CD4-positive, CD25-positive, alpha-beta regulatory T cell (primary cell): ENCODE results near the gene C15orf62. TPM values are rescaled to one million over a fixed set of nuclear protein-coding genes. Genes with fewer than 3 reads are reported as not detected.

Experiments
- ATAC-seq, 2 donors: fragments of 150-1000 bp; cut with Tn5 transposase; one replicate each; pipeline ENCODE4 v1.10.0; 2021; ENCODE audit warnings: low read depth in 2 of 2, moderate number of reproducible peaks in 2 of 2, moderate library complexity in 1 of 2
- DNase-seq, 3 donors: peaks; one replicate each; pipeline versions ENCODE4 v3.0.0 to v3.0.0-alpha.2; 2012 to 2022; ENCODE audit warnings: mixed read lengths in 1 of 3
- H3K27ac ChIP-seq: one replicate; pipeline ENCODE4 v1.7.0; 2013; ENCODE audit warnings: mild to moderate bottlenecking, low read length; ENCODE audit not compliant: insufficient read depth, poor library complexity, severe bottlenecking
- H3K27me3 ChIP-seq: one replicate; pipeline ENCODE4 v1.7.0; 2013; ENCODE audit warnings: low read length; ENCODE audit not compliant: control insufficient read depth, insufficient read depth
- H3K36me3 ChIP-seq: one replicate; pipeline ENCODE4 v1.7.0; 2013; ENCODE audit warnings: mild to moderate bottlenecking, low read length, moderate library complexity; ENCODE audit not compliant: control insufficient read depth, insufficient read depth
- H3K4me1 ChIP-seq: 2 replicates; pipeline ENCODE4 v1.7.0; 2013; ENCODE audit warnings: mild to moderate bottlenecking, low read length; ENCODE audit not compliant: insufficient read depth, control insufficient read depth, poor library complexity, severe bottlenecking
- H3K4me3 ChIP-seq: one replicate; pipeline ENCODE4 v1.7.0; 2013; ENCODE audit warnings: low read depth, mild to moderate bottlenecking, low read length, moderate library complexity
- H3K9me3 ChIP-seq, 2 experiments: 1 replicate in 1 of 2; 2 replicates in 1 of 2; pipeline ENCODE4 v1.7.0; 2013; ENCODE audit warnings: low read length in 2 of 2, mild to moderate bottlenecking in 1 of 2, moderate library complexity in 1 of 2; ENCODE audit not compliant: control insufficient read depth in 2 of 2
- H3K27ac Mint-ChIP-seq, 3 donors: one replicate each; pipeline ENCODE4 v1.8.0; 2020 to 2022; ENCODE audit warnings: mild to moderate bottlenecking in 3 of 3, mixed read lengths in 3 of 3, moderate library complexity in 2 of 3
- H3K27me3 Mint-ChIP-seq: one replicate; pipeline ENCODE4 v1.8.0; 2022; ENCODE audit warnings: mild to moderate bottlenecking, mixed read lengths
- H3K36me3 Mint-ChIP-seq: one replicate; pipeline ENCODE4 v1.8.0; 2020; ENCODE audit warnings: mixed read lengths
- H3K4me1 Mint-ChIP-seq, 4 donors: one replicate each; pipeline ENCODE4 v1.8.0; 2020 to 2022; ENCODE audit warnings: mixed read lengths in 4 of 4, mild to moderate bottlenecking in 1 of 4
- H3K4me3 Mint-ChIP-seq, 4 donors: one replicate each; pipeline ENCODE4 v1.8.0; 2020 to 2022; ENCODE audit warnings: mild to moderate bottlenecking in 4 of 4, mixed read lengths in 4 of 4, moderate library complexity in 3 of 4
- H3K9me3 Mint-ChIP-seq, 7 donors: one replicate each; pipeline ENCODE4 v1.8.0; 2020 to 2022; ENCODE audit warnings: mixed read lengths in 7 of 7, mild to moderate bottlenecking in 3 of 7, moderate library complexity in 2 of 7
- polyA plus RNA-seq, 4 donors: library from polyadenylated mRNA; unstranded; fragments of 300-500 nt; fragmentation: Illumina TruSeq; gene quantifications; one replicate each; pipeline ENCODE4 v1.2.3, GENCODE V29; 2021
- total RNA-seq: library from RNA; stranded (reverse); gene quantifications from one replicate; pipeline ENCODE4 v1.2.3, GENCODE V29; 2022

Gene C15orf62
- total and polyA plus RNA-seq, 5 donors from 2014 or later: 0.17 to 1.9 (median 0.30) TPM; not detected in 1

GRCh38 chr15:40799523-40799922 is 29.7 kb downstream of the C15orf62 start:
- peaks cover 32% of the 10 kb centered on the region for H3K36me3 Mint-ChIP-seq
- Histone ChIP-seq H3K4me3 (no peak overlapping the region), H3K9me3 (no peaks in the 10 kb centered on the region), H3K27me3 (no peaks in the 10 kb centered on the region), H3K27ac (no peak overlapping the region), H3K4me1 (no peaks in the 10 kb centered on the region), H3K36me3 (peaks cover 10% of the 10 kb centered on the region)
- peaks cover 19 to 47% (median 33%) of the 10 kb centered on the region in 4 donors for H3K4me1 Mint-ChIP-seq
- ATAC-seq (no peak), DNase-seq (no peak)
- no peak overlapping the region for H3K4me3 Mint-ChIP-seq
- H3K9me3 Mint-ChIP-seq: no peaks in the 10 kb centered on the region
- H3K27me3 Mint-ChIP-seq: no peaks in the 10 kb centered on the region
- peak overlapping the region in 1 of 3 donors; percentile 58 for H3K27ac Mint-ChIP-seq

- no peaks in the 10 kb centered on the region for H3K27me3 Mint-ChIP-seq
- Histone ChIP-seq H3K4me1 (peaks cover 13% of the 10 kb centered on the region), H3K27ac (no peak overlapping the region), H3K36me3 (peaks cover 6% of the 10 kb centered on the region), H3K27me3 (no peaks in the 10 kb centered on the region), H3K9me3 (no peaks in the 10 kb centered on the region), H3K4me3 (no peak overlapping the region)
- peak overlapping the region in 1 of 3 donors; percentile 67 for H3K27ac Mint-ChIP-seq
- no peaks in the 10 kb centered on the region for H3K9me3 Mint-ChIP-seq
- ATAC-seq (no peak), DNase-seq (no peak)
- H3K36me3 Mint-ChIP-seq: peaks cover 24% of the 10 kb centered on the region
- H3K4me3 Mint-ChIP-seq: peak overlapping the region in 1 of 4 donors; percentile 42
- peaks cover 14 to 55% (median 34%) of the 10 kb centered on the region in 4 donors for H3K4me1 Mint-ChIP-seq
Observed at GRCh38 chr15:40803076-40803475, 33.3 kb downstream of the C15orf62 start.

- DNase-seq (no peak), ATAC-seq (no peak)
- Histone ChIP-seq H3K27ac (no peak overlapping the region), H3K4me3 (no peak overlapping the region), H3K9me3 (no peaks in the 10 kb centered on the region), H3K4me1 (peaks cover 16% of the 10 kb centered on the region), H3K27me3 (no peaks in the 10 kb centered on the region), H3K36me3 (peaks cover 1% of the 10 kb centered on the region)
- Mint-ChIP-seq H3K4me1 (peaks cover 9 to 56% (median 34%) of the 10 kb centered on the region in 4 donors), H3K9me3 (no peaks in the 10 kb centered on the region), H3K27me3 (no peaks in the 10 kb centered on the region), H3K4me3 (peak overlapping the region in 2 of 4 donors; percentile 42 to 43), H3K27ac (peak overlapping the region in 2 of 3 donors; percentile 51 to 67), H3K36me3 (peaks cover 20% of the 10 kb centered on the region)
Observed at GRCh38 chr15:40803688-40804087, 33.9 kb downstream of the C15orf62 start.

DNA sequence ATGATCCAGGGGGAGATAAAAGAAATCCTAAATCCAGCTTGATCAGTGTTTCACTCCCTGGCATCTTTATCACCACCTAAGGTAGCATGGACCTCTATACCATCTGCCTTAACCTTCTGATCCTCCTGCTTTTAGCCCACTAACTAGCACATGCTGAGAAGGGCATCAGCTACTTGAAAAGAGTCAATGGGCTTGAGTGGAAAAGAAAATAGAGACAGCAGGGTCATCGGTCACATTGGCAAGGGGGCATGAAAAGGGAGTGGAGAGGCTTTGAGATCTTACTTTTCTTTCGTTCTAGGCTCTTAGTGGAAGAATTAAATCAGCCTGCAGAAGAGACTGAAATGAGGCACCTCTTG is 36.9 kb downstream of the C15orf62 start:
- H3K9me3 ChIP-seq: no peaks in the 10 kb centered on the region
- H3K4me3 ChIP-seq: peak overlapping the region; percentile 93
- H3K4me1 ChIP-seq: peaks cover 16% of the 10 kb centered on the region
- no peaks in the 10 kb centered on the region for H3K27me3 ChIP-seq
- H3K27ac ChIP-seq: peak overlapping the region; percentile 94
- ATAC-seq (no peak), DNase-seq (no peak)
- H3K4me1 Mint-ChIP-seq: peaks cover 5 to 43% (median 25%) of the 10 kb centered on the region in 4 donors
- H3K36me3 ChIP-seq: peaks cover 9% of the 10 kb centered on the region
- H3K36me3 Mint-ChIP-seq: peaks cover 18% of the 10 kb centered on the region
- H3K27me3 Mint-ChIP-seq: no peaks in the 10 kb centered on the region
- peak overlapping the region; percentile 97 to 100 (median 98) for H3K4me3 Mint-ChIP-seq
- H3K27ac Mint-ChIP-seq: peak overlapping the region; percentile 96 to 99 (median 99)
- no peaks in the 10 kb centered on the region for H3K9me3 Mint-ChIP-seq

- ATAC-seq: peak; percentile 98 to 99
- peaks cover 16% of the 10 kb centered on the region for H3K4me1 ChIP-seq
Observed at GRCh38 chr15:40807028-40807887, 37.5 kb downstream of the C15orf62 start, which contains the start of the genes DNAJC17 and ZFYVE19. DNAJC17 (minus strand) TSS chr15:40807473; CDS start chr15:40807446, 27 bp downstream. ZFYVE19 (plus strand) TSS chr15:40807089; CDS start chr15:40807590, 501 bp downstream.

DNA sequence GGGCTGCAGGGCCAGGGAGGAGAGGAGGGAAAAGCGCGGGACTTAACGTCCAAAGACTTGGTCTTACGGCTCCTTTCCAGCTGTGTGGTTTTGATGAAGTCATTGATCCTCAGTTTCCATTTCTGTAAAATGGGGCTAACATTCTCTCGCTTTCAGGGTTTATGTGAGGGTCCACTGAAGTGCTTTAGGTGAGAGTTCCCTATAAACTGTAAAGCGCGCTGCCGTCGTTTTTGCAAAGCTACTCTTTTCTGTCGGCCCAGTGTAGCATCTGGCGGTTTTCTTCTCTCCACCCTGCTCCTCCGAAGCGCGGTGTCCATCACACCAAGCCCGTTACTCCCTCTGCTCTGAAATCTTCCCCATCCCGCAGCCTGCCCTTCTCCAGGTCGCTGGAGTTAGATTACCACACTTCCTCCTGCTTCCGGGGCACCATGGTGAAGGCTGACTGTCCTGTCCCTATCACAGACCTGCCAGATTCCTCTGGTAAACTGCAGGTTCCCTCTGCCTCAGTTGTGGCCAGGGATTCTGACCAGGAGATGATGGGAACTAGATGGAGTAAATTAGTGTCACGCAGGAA is 38.2 kb downstream of the C15orf62 start:
- H3K4me1 Mint-ChIP-seq: peaks cover 5 to 37% (median 25%) of the 10 kb centered on the region in 4 donors
- peaks cover 16% of the 10 kb centered on the region for H3K4me1 ChIP-seq
- H3K4me3 ChIP-seq: peak overlapping the region; percentile 93
- H3K36me3 ChIP-seq: peaks cover 9% of the 10 kb centered on the region
- peak overlapping the region; percentile 97 to 100 (median 98) for H3K4me3 Mint-ChIP-seq
- peak overlapping the region; percentile 94 for H3K27ac ChIP-seq
- no peaks in the 10 kb centered on the region for H3K27me3 Mint-ChIP-seq
- H3K36me3 Mint-ChIP-seq: peaks cover 25% of the 10 kb centered on the region
- H3K9me3 ChIP-seq: no peaks in the 10 kb centered on the region
- H3K9me3 Mint-ChIP-seq: no peaks in the 10 kb centered on the region
- H3K27me3 ChIP-seq: no peaks in the 10 kb centered on the region
- ATAC-seq (no peak), DNase-seq (no peak)
- H3K27ac Mint-ChIP-seq: peak overlapping the region; percentile 96 to 99 (median 99)

More at GRCh38 chr15:40807028-40807887, 37.5 kb downstream of the C15orf62 start, which contains the start of the genes DNAJC17 and ZFYVE19:
- no peaks in the 10 kb centered on the region for H3K27me3 ChIP-seq
- Mint-ChIP-seq H3K27me3 (no peaks in the 10 kb centered on the region), H3K4me1 (peaks cover 5 to 39% (median 25%) of the 10 kb centered on the region in 4 donors), H3K9me3 (no peaks in the 10 kb centered on the region), H3K27ac (peak within 1 kb of the TSS; percentile 96 to 99 (median 99)), H3K36me3 (peaks cover 21% of the 10 kb centered on the region), H3K4me3 (peak within 1 kb of the TSS; percentile 97 to 100 (median 98))
- DNase-seq: peak; percentile 92 to 98 (median 92)
- peak within 1 kb of the TSS; percentile 93 for H3K4me3 ChIP-seq
- H3K27ac ChIP-seq: peak within 1 kb of the TSS; percentile 94
- H3K9me3 ChIP-seq: no peaks in the 10 kb centered on the region
- peaks cover 9% of the 10 kb centered on the region for H3K36me3 ChIP-seq

DNA sequence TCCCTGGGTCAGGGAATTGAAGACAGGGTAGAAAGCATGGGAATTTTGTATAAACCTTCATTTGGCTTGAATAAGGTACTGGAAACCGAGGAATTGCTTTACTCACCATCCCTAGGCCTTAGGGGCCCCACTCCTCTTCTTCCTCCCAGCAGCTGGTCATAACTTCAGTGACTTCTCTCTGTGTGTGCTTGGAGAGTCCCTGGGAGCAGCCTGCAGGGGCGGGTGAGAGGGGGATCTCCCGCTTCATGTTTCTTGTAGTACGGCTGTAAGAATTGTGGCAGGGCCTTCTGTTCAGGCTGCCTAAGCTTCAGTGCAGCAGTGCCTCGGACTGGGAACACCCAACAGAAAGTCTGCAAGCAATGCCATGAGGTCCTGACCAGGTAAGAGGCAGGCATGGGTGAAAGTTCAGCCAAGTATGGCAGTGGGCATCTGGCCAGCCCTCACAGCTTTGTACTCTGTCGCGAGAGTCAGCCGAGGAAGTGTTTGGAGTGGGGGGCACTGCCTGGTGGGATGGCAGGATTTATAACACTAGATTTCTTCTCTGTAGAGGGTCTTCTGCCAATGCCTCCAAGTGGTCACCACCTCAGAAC is 39.2 kb downstream of the C15orf62 start:
- Histone ChIP-seq H3K4me1 (peaks cover 16% of the 10 kb centered on the region), H3K4me3 (no peak overlapping the region), H3K27me3 (no peaks in the 10 kb centered on the region), H3K9me3 (no peaks in the 10 kb centered on the region), H3K36me3 (peaks cover 14% of the 10 kb centered on the region), H3K27ac (no peak overlapping the region)
- ATAC-seq: no peak
- H3K9me3 Mint-ChIP-seq: no peaks in the 10 kb centered on the region
- DNase-seq: no peak
- peak overlapping the region; percentile 97 to 100 (median 98) for H3K4me3 Mint-ChIP-seq
- H3K4me1 Mint-ChIP-seq: peaks cover 5 to 31% (median 19%) of the 10 kb centered on the region in 4 donors
- no peak overlapping the region for H3K27ac Mint-ChIP-seq
- peaks cover 21% of the 10 kb centered on the region for H3K36me3 Mint-ChIP-seq
- no peaks in the 10 kb centered on the region for H3K27me3 Mint-ChIP-seq
